HEK293 (cell line): ENCODE measurements around the gene ZNF569.

Source experiments
- CTCF ChIA-PET: fragments of 350-600 bp; formaldehyde crosslinking; extraction: SDS; loops from one replicate; lab custom pipeline; 2021; ENCODE audit warnings: antibody characterized with exemption; lab: Yijun Ruan, JAX
- POLR2A ChIA-PET: fragments of 300-600 bp; formaldehyde crosslinking; extraction: SDS; loops from one replicate; lab custom pipeline; 2020; ENCODE audit warnings: antibody characterized with exemption, inconsistent platforms; lab: Yijun Ruan, JAX
- H3K27ac ChIP-seq: fragments of 200-500 bp; sonication (Bioruptor generic); 2 replicates; pipeline ENCODE4 v1.5.1; 2014; ENCODE audit warnings: low read depth, low read length, control low read depth, inconsistent platforms; ENCODE audit errors: extremely low read depth
- H3K36me3 ChIP-seq, 2 experiments: fragments of 200-500 bp in 1 of 2; sonication (Bioruptor generic) in 1 of 2; 1 replicate in 1 of 2; 2 replicates in 1 of 2; pipeline ENCODE4 v1.5.1; 2014 to 2017; ENCODE audit warnings: inconsistent platforms in 2 of 2, low read length in 2 of 2; ENCODE audit not compliant: control insufficient read depth in 2 of 2, insufficient read depth in 1 of 2
- H3K4me1 ChIP-seq: fragments of 200-500 bp; sonication (Bioruptor generic); 2 replicates; pipeline ENCODE4 v1.5.1; 2014; ENCODE audit warnings: mild to moderate bottlenecking, low read length, inconsistent platforms; ENCODE audit not compliant: control insufficient read depth, insufficient read depth
- H3K4me3 ChIP-seq: 2 replicates; pipeline ENCODE4 v1.5.1; 2011; ENCODE audit warnings: low read depth, mild to moderate bottlenecking, control low read depth, low read length, moderate library complexity
- H3K9me3 ChIP-seq: fragments of 200-500 bp; sonication (Bioruptor generic); 2 replicates; pipeline ENCODE4 v1.5.1; 2014; ENCODE audit warnings: low read depth, low read length, inconsistent platforms; ENCODE audit not compliant: control insufficient read depth, insufficient read depth
- EGR2 ChIP-seq: fragments of 450-650 bp; formaldehyde crosslinking; IDR thresholded peaks from 2 replicates; pipeline ENCODE4 v1.5.1; 2016; ENCODE audit warnings: low read depth, missing biosample characterization, missing genetic modification characterization
- GLI2 ChIP-seq: fragments of 450-650 bp; formaldehyde crosslinking; IDR thresholded peaks from 2 replicates; pipeline ENCODE4; 2017; ENCODE audit warnings: missing biosample characterization, missing genetic modification characterization, low read depth, borderline replicate concordance
- HOXC10 ChIP-seq: sonication (generic); formaldehyde crosslinking; IDR thresholded peaks from 2 replicates; pipeline ENCODE4 v1.8.1; 2023; ENCODE audit warnings: mild to moderate bottlenecking, missing genetic modification reagents
- KLF1 ChIP-seq: fragments of 450-650 bp; formaldehyde crosslinking; IDR thresholded peaks from 2 replicates; pipeline ENCODE4 v1.5.1; 2016; ENCODE audit warnings: missing biosample characterization, missing genetic modification characterization
- PBX3 ChIP-seq: sonication (generic); formaldehyde crosslinking; IDR thresholded peaks from 2 replicates; pipeline ENCODE4 v1.8.1; 2022; ENCODE audit warnings: mild to moderate bottlenecking, moderate library complexity, missing genetic modification reagents
- PRDM1 ChIP-seq: fragments of 450-650 bp; formaldehyde crosslinking; IDR thresholded peaks from 2 replicates; pipeline ENCODE4; 2016; ENCODE audit warnings: missing biosample characterization, missing genetic modification characterization
- PRDM10 ChIP-seq: fragments of 450-650 bp; formaldehyde crosslinking; IDR thresholded peaks from 2 replicates; pipeline ENCODE4 v1.5.1; 2016; ENCODE audit warnings: missing biosample characterization, missing genetic modification characterization
- PRDM4 ChIP-seq: fragments of 450-650 bp; formaldehyde crosslinking; IDR thresholded peaks from 2 replicates; pipeline ENCODE4 v1.5.1; 2017; ENCODE audit warnings: missing biosample characterization, missing genetic modification characterization
- SCRT1 ChIP-seq: fragments of 450-650 bp; formaldehyde crosslinking; IDR thresholded peaks from 2 replicates; pipeline ENCODE4 v1.5.1; 2016; ENCODE audit warnings: missing biosample characterization, missing genetic modification characterization, borderline replicate concordance
- TCF7L2 ChIP-seq: IDR thresholded peaks from 2 replicates; pipeline ENCODE4 v1.6.1; 2011; ENCODE audit warnings: low read depth, mild to moderate bottlenecking, inconsistent platforms, low read length, moderate library complexity, borderline replicate concordance
- ZBTB48 ChIP-seq: fragments of 450-650 bp; formaldehyde crosslinking; IDR thresholded peaks from 2 replicates; pipeline ENCODE4 v1.5.1; 2016; ENCODE audit warnings: missing biosample characterization, missing genetic modification characterization
- ZFP37 ChIP-seq: fragments of 450-650 bp; formaldehyde crosslinking; IDR thresholded peaks from 2 replicates; pipeline ENCODE4 v1.5.1; 2016; ENCODE audit warnings: missing biosample characterization, missing genetic modification characterization
- ZNF138 ChIP-seq: fragments of 450-650 bp; formaldehyde crosslinking; IDR thresholded peaks from 2 replicates; pipeline ENCODE4 v1.5.1; 2016; ENCODE audit warnings: missing biosample characterization, missing genetic modification characterization, borderline replicate concordance
- ZNF146 ChIP-seq: fragments of 450-650 bp; formaldehyde crosslinking; IDR thresholded peaks from 2 replicates; pipeline ENCODE4 v1.5.1; 2016; ENCODE audit warnings: missing biosample characterization, missing genetic modification characterization
- ZNF274 ChIP-seq, 2 experiments: fragments of 200-500 bp in 1 of 2; fragments of 450-650 bp in 1 of 2; sonication (Bioruptor generic) in 1 of 2; formaldehyde crosslinking in 1 of 2; IDR thresholded peaks; 2 replicates each; pipeline versions ENCODE4 v1.5.1 to v1.6.1; 2014 to 2016; ENCODE audit warnings: borderline replicate concordance in 1 of 2, inconsistent platforms in 1 of 2, low read length in 1 of 2, missing biosample characterization in 1 of 2, missing genetic modification characterization in 1 of 2
- ZNF292 ChIP-seq: fragments of 450-650 bp; formaldehyde crosslinking; IDR thresholded peaks from 2 replicates; pipeline ENCODE4 v1.5.1; 2016; ENCODE audit warnings: low read depth, missing biosample characterization, missing genetic modification characterization, borderline replicate concordance
- ZNF324 ChIP-seq: fragments of 450-650 bp; formaldehyde crosslinking; IDR thresholded peaks from 2 replicates; pipeline ENCODE4 v1.5.1; 2016; ENCODE audit warnings: missing biosample characterization, missing genetic modification characterization
- ZNF394 ChIP-seq: fragments of 450-650 bp; formaldehyde crosslinking; IDR thresholded peaks from 2 replicates; pipeline ENCODE4 v1.5.1; 2016; ENCODE audit warnings: missing biosample characterization, missing genetic modification characterization, mild to moderate bottlenecking, moderate library complexity, borderline replicate concordance
- ZNF404 ChIP-seq: fragments of 450-650 bp; formaldehyde crosslinking; IDR thresholded peaks from 2 replicates; pipeline ENCODE4 v1.5.1; 2017; ENCODE audit warnings: missing biosample characterization, missing genetic modification characterization
- ZNF433 ChIP-seq: fragments of 450-650 bp; formaldehyde crosslinking; IDR thresholded peaks from 2 replicates; pipeline ENCODE4 v1.5.1; 2016; ENCODE audit warnings: missing biosample characterization, missing genetic modification characterization, low read depth
- ZNF561 ChIP-seq: fragments of 450-650 bp; IDR thresholded peaks from 2 replicates; pipeline ENCODE4 v1.5.1; 2018; ENCODE audit warnings: missing biosample characterization, missing genetic modification characterization, borderline replicate concordance
- ZNF600 ChIP-seq: fragments of 450-650 bp; formaldehyde crosslinking; IDR thresholded peaks from 2 replicates; pipeline ENCODE4 v1.5.1; 2016; ENCODE audit warnings: missing biosample characterization, missing genetic modification characterization
- ZNF768 ChIP-seq: fragments of 450-650 bp; formaldehyde crosslinking; IDR thresholded peaks from 2 replicates; pipeline ENCODE4 v1.5.1; 2018; ENCODE audit warnings: missing biosample characterization, mild to moderate bottlenecking, missing genetic modification characterization
- ZNF843 ChIP-seq: fragments of 450-650 bp; formaldehyde crosslinking; IDR thresholded peaks from 2 replicates; pipeline ENCODE4 v1.5.1; 2016; ENCODE audit warnings: missing biosample characterization, missing genetic modification characterization
- ZSCAN16 ChIP-seq: fragments of 450-650 bp; formaldehyde crosslinking; IDR thresholded peaks from 2 replicates; pipeline ENCODE4 v1.5.1; 2016; ENCODE audit warnings: missing biosample characterization, missing genetic modification characterization
- ZSCAN23 ChIP-seq: fragments of 450-650 bp; formaldehyde crosslinking; IDR thresholded peaks from 2 replicates; pipeline ENCODE4 v1.5.1; 2016; ENCODE audit warnings: missing biosample characterization, missing genetic modification characterization
- TF ChIP-seq, protein P1 (sequence below): fragments of 450-650 bp; formaldehyde crosslinking; IDR thresholded peaks from 2 replicates; pipeline ENCODE4 v1.5.1; 2017; ENCODE audit warnings: missing biosample characterization, missing genetic modification characterization

Gene ZNF569

GRCh38 chr19:37468961-37469777, 1.9 kb upstream of the ZNF569 start, which contains the start of gene ZNF570:
Gene ZNF570, plus strand, starts transcription at chr19:37469356. Its CDS starts 999 bp downstream, at chr19:37470355.
- peaks cover 40 to 56% of the 10 kb centered on the region in 2 experiments for H3K36me3 ChIP-seq
- POLR2A ChIA-PET, result interaction anchor here (0.5 to 3.3 kb wide), 17 partner anchors 13 to 1318 kb away, joined by 3 to 22 read pairs (median 5); partner anchors contain the start of genes SIPA1L3, WDR87, ZFP30 and ZNF146
- peaks cover 6% of the 10 kb centered on the region; the same call in 1 of the 2 replicates for H3K4me1 ChIP-seq
- peak within 1 kb of the TSS; percentile 71 for H3K27ac ChIP-seq
- H3K4me3 ChIP-seq, result peak within 1 kb of the TSS; percentile 52
- peaks cover 35% of the 10 kb centered on the region for H3K9me3 ChIP-seq
- CTCF ChIA-PET, result interaction anchor here (0.6 kb wide), 1 partner anchor 411 kb away, joined by 3 read pairs; no protein-coding TSS in a partner anchor
- TF ChIP-seq, protein P1, sequence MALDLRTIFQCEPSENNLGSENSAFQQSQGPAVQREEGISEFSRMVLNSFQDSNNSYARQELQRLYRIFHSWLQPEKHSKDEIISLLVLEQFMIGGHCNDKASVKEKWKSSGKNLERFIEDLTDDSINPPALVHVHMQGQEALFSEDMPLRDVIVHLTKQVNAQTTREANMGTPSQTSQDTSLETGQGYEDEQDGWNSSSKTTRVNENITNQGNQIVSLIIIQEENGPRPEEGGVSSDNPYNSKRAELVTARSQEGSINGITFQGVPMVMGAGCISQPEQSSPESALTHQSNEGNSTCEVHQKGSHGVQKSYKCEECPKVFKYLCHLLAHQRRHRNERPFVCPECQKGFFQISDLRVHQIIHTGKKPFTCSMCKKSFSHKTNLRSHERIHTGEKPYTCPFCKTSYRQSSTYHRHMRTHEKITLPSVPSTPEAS, result 0 out of 2 replicates have a peak, but pooled peaks have one; percentile 16
- TF ChIP-seq PRDM10 (tag by site-specific recombination), result peak; percentile 91
- peak; percentile 97 for TF ChIP-seq ZNF600
- 0 out of 2 replicates have a peak, but pooled peaks have one; percentile 58 for TF ChIP-seq ZSCAN16 (tag by site-specific recombination)
- no peak; the same call in 1 of the 2 replicates for TF ChIP-seq KLF1
- TF ChIP-seq ZNF324 (tag by site-specific recombination), result peak; percentile 35
- no peak for TF ChIP-seq HOXC10 (CRISPR knock-in tag)
- TF ChIP-seq PRDM4 (tag by site-specific recombination), result peak; percentile 42; the same call in 1 of the 2 replicates
- no peak for TF ChIP-seq SCRT1 (tag by site-specific recombination)
- TF ChIP-seq ZNF768 (tag by site-specific recombination), result no peak
- no peak for TF ChIP-seq ZNF292 (tag by site-specific recombination)
- TF ChIP-seq ZNF146 (tag by site-specific recombination), result peak; percentile 31; the same call in 1 of the 2 replicates
- TF ChIP-seq ZNF843 (tag by site-specific recombination), result peak; percentile 59
- TF ChIP-seq PBX3 (CRISPR knock-in tag), result peak; percentile 76; the same call in 1 of the 2 replicates
- TF ChIP-seq TCF7L2, result peak; percentile 96
- no peak for TF ChIP-seq ZNF404 (tag by site-specific recombination)
- no peak for TF ChIP-seq PRDM1 (tag by site-specific recombination)
- 0 out of 2 replicates have a peak, but pooled peaks have one; percentile 13 for TF ChIP-seq ZSCAN23 (tag by site-specific recombination)
- TF ChIP-seq ZNF433, result no peak
- TF ChIP-seq GLI2 (tag by site-specific recombination), result no peak
- peak; percentile 77; the same call in 1 of the 2 replicates for TF ChIP-seq ZNF394
- TF ChIP-seq ZNF138 (tag by site-specific recombination), result no peak
- peak; percentile 95 for TF ChIP-seq ZBTB48 (tag by site-specific recombination)
- TF ChIP-seq ZNF561, result peak; percentile 98
- TF ChIP-seq EGR2 (tag by site-specific recombination), result peak; percentile 88
- peak; percentile 96 for TF ChIP-seq ZFP37
- no peak for TF ChIP-seq ZNF274 (IDR thresholded peaks at IDR 0.05; ENCODE audit: low read length)
- no peak for TF ChIP-seq ZNF274 (tag by site-specific recombination; IDR thresholded peaks at IDR 0.05; ENCODE audit: borderline replicate concordance)
